Suprapubic skin (tissue), 3 donors: ENCODE measurements around the gene ARHGDIG.

Experiments
- EP300 ChIP-seq: sonication (generic); formaldehyde crosslinking; IDR thresholded peaks from one replicate; pipeline ENCODE4 v1.6.1; 2017; ENCODE audit warnings: antibody characterized with exemption
- TF ChIP-seq, protein P1 (sequence below), 2 donors: fragments of 200-600 bp in 1 of 2; fragments of 450-650 bp in 1 of 2; sonication (generic) in 1 of 2; IDR thresholded peaks; one replicate each; pipeline ENCODE4 v1.5.1; 2016 to 2019; ENCODE audit warnings: antibody characterized with exemption in 2 of 2, mild to moderate bottlenecking in 1 of 2, moderate library complexity in 1 of 2

- TF ChIP-seq, protein P1, sequence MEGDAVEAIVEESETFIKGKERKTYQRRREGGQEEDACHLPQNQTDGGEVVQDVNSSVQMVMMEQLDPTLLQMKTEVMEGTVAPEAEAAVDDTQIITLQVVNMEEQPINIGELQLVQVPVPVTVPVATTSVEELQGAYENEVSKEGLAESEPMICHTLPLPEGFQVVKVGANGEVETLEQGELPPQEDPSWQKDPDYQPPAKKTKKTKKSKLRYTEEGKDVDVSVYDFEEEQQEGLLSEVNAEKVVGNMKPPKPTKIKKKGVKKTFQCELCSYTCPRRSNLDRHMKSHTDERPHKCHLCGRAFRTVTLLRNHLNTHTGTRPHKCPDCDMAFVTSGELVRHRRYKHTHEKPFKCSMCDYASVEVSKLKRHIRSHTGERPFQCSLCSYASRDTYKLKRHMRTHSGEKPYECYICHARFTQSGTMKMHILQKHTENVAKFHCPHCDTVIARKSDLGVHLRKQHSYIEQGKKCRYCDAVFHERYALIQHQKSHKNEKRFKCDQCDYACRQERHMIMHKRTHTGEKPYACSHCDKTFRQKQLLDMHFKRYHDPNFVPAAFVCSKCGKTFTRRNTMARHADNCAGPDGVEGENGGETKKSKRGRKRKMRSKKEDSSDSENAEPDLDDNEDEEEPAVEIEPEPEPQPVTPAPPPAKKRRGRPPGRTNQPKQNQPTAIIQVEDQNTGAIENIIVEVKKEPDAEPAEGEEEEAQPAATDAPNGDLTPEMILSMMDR (IDR thresholded peaks at IDR 0.05) = no peak
- TF ChIP-seq EP300 = no peak
Observed at GRCh38 chr16:255183-255582, 25.2 kb upstream of the ARHGDIG start.
